Measurements from ENCODE around the gene CCDC85A.

The CCDC85A gene

GRCh38 chr2:56266761-56267414 lies 83.1 kb downstream of the CCDC85A start:
- no peak for TF ChIP-seq CTCF (IDR thresholded peaks at IDR 0.05; ENCODE audit: control insufficient read depth, extremely low read depth, insufficient read depth)
- H3K4me3 ChIP-seq (ENCODE audit: low read depth, low read length), result no peak overlapping the region
- no peak for DNase-seq (ENCODE audit: low read depth)

- DNase-seq (ENCODE audit: low read depth), result no peak
- TF ChIP-seq CTCF (IDR thresholded peaks at IDR 0.05; ENCODE audit: control insufficient read depth, extremely low read depth, insufficient read depth), result no peak
- H3K4me3 ChIP-seq (ENCODE audit: low read depth, low read length), result no peak overlapping the region
Observed at GRCh38 chr2:56267415-56267788, 83.6 kb downstream of the CCDC85A start.

DNA sequence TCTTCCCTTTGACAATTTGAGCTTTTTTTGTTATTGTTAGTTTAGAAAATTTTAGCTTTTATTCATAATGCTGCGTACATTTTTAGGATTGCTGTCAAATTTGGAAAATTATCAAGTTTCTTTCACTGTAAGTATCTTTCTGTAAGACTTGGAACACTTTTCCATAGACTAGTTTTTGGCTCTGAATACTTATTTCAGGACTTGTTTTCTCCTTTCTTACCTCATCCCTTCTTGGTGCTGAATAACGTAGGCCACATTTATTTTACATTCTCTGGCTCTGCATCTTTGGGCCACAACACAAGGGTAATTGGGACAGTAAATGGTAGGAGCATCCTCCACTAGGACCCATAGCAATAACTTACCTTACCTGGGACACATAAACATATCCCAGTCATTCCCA lies 85.1 kb downstream of the CCDC85A start:
- DNase-seq (ENCODE audit: low read depth), result no peak
- no peak overlapping the region for H3K4me3 ChIP-seq (ENCODE audit: low read depth, low read length)
- TF ChIP-seq CTCF (IDR thresholded peaks at IDR 0.05; ENCODE audit: control insufficient read depth, extremely low read depth, insufficient read depth), result no peak

- H3K4me3 ChIP-seq (ENCODE audit: low read depth, low read length), result no peak overlapping the region
Observed at GRCh38 chr2:56271275-56271674, 87.5 kb downstream of the CCDC85A start.

DNA sequence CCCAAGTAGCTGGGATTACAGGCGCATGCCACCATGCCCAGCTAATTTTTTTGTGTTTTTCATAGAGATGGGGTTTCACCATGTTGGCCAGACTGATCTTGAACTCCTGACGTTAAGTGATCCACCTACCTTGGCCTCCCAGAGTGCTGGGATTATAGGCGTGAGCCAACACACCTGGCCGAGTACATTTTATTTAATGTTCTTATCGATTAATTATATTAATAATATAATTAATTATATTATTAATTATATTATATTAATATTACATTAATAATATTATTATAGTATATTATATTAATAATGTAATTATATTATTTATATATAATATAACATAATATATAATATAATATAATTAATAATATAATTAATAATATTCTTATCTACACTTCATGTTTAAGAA lies 101.4 kb downstream of the CCDC85A start:
- TF ChIP-seq CTCF (IDR thresholded peaks at IDR 0.05; ENCODE audit: control insufficient read depth, extremely low read depth, insufficient read depth), result no peak
- H3K4me3 ChIP-seq (ENCODE audit: low read depth, low read length), result no peak overlapping the region
- no peak for DNase-seq (ENCODE audit: low read depth)

More at GRCh38 chr2:56271275-56271674, 87.5 kb downstream of the CCDC85A start:
- TF ChIP-seq CTCF (IDR thresholded peaks at IDR 0.05; ENCODE audit: control insufficient read depth, extremely low read depth, insufficient read depth), result no peak
- DNase-seq (ENCODE audit: low read depth), result no peak

GRCh38 chr2:56286936-56287335 lies 103.1 kb downstream of the CCDC85A start:
- no peak for TF ChIP-seq CTCF (IDR thresholded peaks at IDR 0.05; ENCODE audit: control insufficient read depth, extremely low read depth, insufficient read depth)
- H3K4me3 ChIP-seq (ENCODE audit: low read depth, low read length), result no peak overlapping the region
- no peak for DNase-seq (ENCODE audit: low read depth)

DNA sequence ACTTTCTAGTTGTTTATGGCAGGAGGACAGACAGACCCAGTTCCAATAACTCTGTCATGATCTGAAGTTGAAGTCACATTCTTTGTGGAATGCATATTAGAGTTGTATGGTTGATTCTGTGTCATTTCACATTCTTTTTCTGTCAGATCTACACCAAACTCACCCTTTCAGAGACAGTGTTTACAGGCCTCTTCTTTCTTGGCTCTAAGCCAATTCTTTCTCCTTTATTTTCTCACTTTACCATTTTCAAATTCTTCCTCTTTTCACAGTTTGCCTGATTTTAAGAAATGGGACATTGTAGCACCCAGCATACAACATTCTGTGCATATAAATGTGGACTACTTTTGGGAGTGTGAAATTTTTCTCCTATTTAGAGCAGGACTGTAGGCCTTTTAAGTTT lies 103.7 kb downstream of the CCDC85A start:
- no peak for DNase-seq (ENCODE audit: low read depth)
- no peak overlapping the region for H3K4me3 ChIP-seq (ENCODE audit: low read depth, low read length)
- TF ChIP-seq CTCF (IDR thresholded peaks at IDR 0.05; ENCODE audit: control insufficient read depth, extremely low read depth, insufficient read depth), result no peak

Measured in LNCaP clone FGC (cell line).